CD8-positive, alpha-beta memory T cell (primary cell): ENCODE measurements around the gene DCTPP1. TPM values are rescaled to one million over a fixed set of nuclear protein-coding genes. Genes with fewer than 3 reads are reported as not detected.

ENCODE experiments used
- CTCF ChIA-PET: fragments of 350-600 bp; sonication (Branson Sonifier 250); formaldehyde crosslinking; loops from one replicate; lab custom pipeline; 2021; ENCODE audit warnings: antibody characterized with exemption; lab: Charles Lee
- POLR2A ChIA-PET: fragments of 350-600 bp; sonication (Branson Sonifier 250); formaldehyde crosslinking; loops from one replicate; lab custom pipeline; 2021; ENCODE audit warnings: antibody characterized with exemption; lab: Charles Lee
- DNase-seq, 5 donors: peaks; one replicate each; pipeline versions ENCODE4 v3.0.0 to v3.0.0-alpha.2; 2020 to 2022; ENCODE audit warnings: mixed read lengths in 1 of 5
- H3K27ac ChIP-seq: one replicate; pipeline ENCODE4 v1.7.0; 2013; ENCODE audit warnings: low read depth, mild to moderate bottlenecking, low read length, moderate library complexity
- H3K27me3 ChIP-seq: 2 replicates; pipeline ENCODE4 v1.7.0; 2013; ENCODE audit warnings: low read length, mild to moderate bottlenecking; ENCODE audit not compliant: insufficient read depth, poor library complexity, severe bottlenecking
- H3K36me3 ChIP-seq: 2 replicates; pipeline ENCODE4 v1.7.0; 2013; ENCODE audit warnings: mild to moderate bottlenecking, low read length, moderate library complexity; ENCODE audit not compliant: insufficient read depth
- H3K4me1 ChIP-seq: 2 replicates; pipeline ENCODE4 v1.7.0; 2013; ENCODE audit warnings: mild to moderate bottlenecking, low read length, moderate library complexity; ENCODE audit not compliant: insufficient read depth
- H3K4me3 ChIP-seq: 2 replicates; pipeline ENCODE4 v1.7.0; 2013; ENCODE audit warnings: mild to moderate bottlenecking, low read length
- H3K9me3 ChIP-seq: 2 replicates; pipeline ENCODE4 v1.7.0; 2013; ENCODE audit warnings: mild to moderate bottlenecking, low read length
- H3K27ac Mint-ChIP-seq, 8 donors: one replicate each; pipeline ENCODE4 v1.8.0; 2020 to 2021; ENCODE audit warnings: mixed read lengths in 8 of 8, mild to moderate bottlenecking in 6 of 8, inconsistent platforms in 3 of 8, moderate library complexity in 3 of 8
- H3K27me3 Mint-ChIP-seq, 2 donors: one replicate each; pipeline ENCODE4 v1.8.0; 2020 to 2021; ENCODE audit warnings: mixed read lengths in 2 of 2, mild to moderate bottlenecking in 1 of 2, moderate library complexity in 1 of 2
- H3K36me3 Mint-ChIP-seq, 3 donors: one replicate each; pipeline ENCODE4 v1.8.0; 2020 to 2021; ENCODE audit warnings: mixed read lengths in 3 of 3, inconsistent platforms in 1 of 3, mild to moderate bottlenecking in 1 of 3
- H3K4me1 Mint-ChIP-seq, 3 donors: one replicate each; pipeline ENCODE4 v1.8.0; 2020 to 2021; ENCODE audit warnings: mixed read lengths in 3 of 3, inconsistent platforms in 1 of 3, mild to moderate bottlenecking in 1 of 3
- H3K4me3 Mint-ChIP-seq, 7 donors: one replicate each; pipeline ENCODE4 v1.8.0; 2020 to 2021; ENCODE audit warnings: mixed read lengths in 7 of 7, mild to moderate bottlenecking in 6 of 7, moderate library complexity in 4 of 7, inconsistent platforms in 2 of 7
- H3K9me3 Mint-ChIP-seq, 5 donors: one replicate each; pipeline ENCODE4 v1.8.0; 2020 to 2022; ENCODE audit warnings: mixed read lengths in 5 of 5, mild to moderate bottlenecking in 3 of 5, moderate library complexity in 2 of 5, inconsistent platforms in 1 of 5
- polyA plus RNA-seq: library from polyadenylated mRNA; unstranded; fragments of 300-500 nt; fragmentation: Illumina TruSeq; gene quantifications from one replicate; pipeline ENCODE4 v1.2.3, GENCODE V29; 2021
- total RNA-seq, 2 experiments: library from RNA; stranded (reverse); gene quantifications; one replicate each; pipeline ENCODE4 v1.2.3, GENCODE V29; 2021

DCTPP1 gene
- total and polyA plus RNA-seq, 3 experiments from 2014 or later = 73.7 to 175 (median 174) TPM

- H3K27ac Mint-ChIP-seq = peak overlapping the region in 2 of 8 donors; percentile 29
- no peak for DNase-seq
- Histone ChIP-seq H3K27ac (no peak overlapping the region), H3K4me1 (peaks cover 9% of the 10 kb centered on the region), H3K4me3 (no peak overlapping the region), H3K9me3 (no peaks in the 10 kb centered on the region), H3K27me3 (no peaks in the 10 kb centered on the region), H3K36me3 (no peaks in the 10 kb centered on the region)
- H3K4me1 Mint-ChIP-seq = peaks cover 18 to 31% (median 25%) of the 10 kb centered on the region in 3 donors
- H3K27me3 Mint-ChIP-seq = no peaks in the 10 kb centered on the region
- H3K9me3 Mint-ChIP-seq = no peaks in the 10 kb centered on the region
- peaks cover 0 to 15% (median 4%) of the 10 kb centered on the region in 3 donors for H3K36me3 Mint-ChIP-seq
- POLR2A ChIA-PET = no interaction called here
- H3K4me3 Mint-ChIP-seq = no peak overlapping the region
- CTCF ChIA-PET = interaction anchor here (1.0 to 1.5 kb wide), 3 partner anchors 16 to 321 kb away, joined by 3 to 5 read pairs (median 4); partner anchors contain the start of genes DCTPP1 and TBX6
Measured at GRCh38 chr16:30413112-30413806, 16.6 kb downstream of the DCTPP1 start.

GRCh38 chr16:30409125-30410060 is 20.4 kb downstream of the DCTPP1 start:
- Mint-ChIP-seq H3K9me3 (no peaks in the 10 kb centered on the region), H3K4me1 (peaks cover 22 to 34% (median 23%) of the 10 kb centered on the region in 3 donors), H3K27me3 (no peaks in the 10 kb centered on the region), H3K4me3 (peak overlapping the region; percentile 38 to 91 (median 76)), H3K36me3 (peaks cover 0 to 17% (median 0%) of the 10 kb centered on the region in 3 donors), H3K27ac (peak overlapping the region in 7 of 8 donors; percentile 22 to 89 (median 59))
- CTCF ChIA-PET = interaction anchor here (0.6 to 3.8 kb wide), 40 partner anchors 8 to 366 kb away, joined by 3 to 28 read pairs (median 4); partner anchors contain the start of genes CD2BP2, DCTPP1, GDPD3 and SEPTIN1
- Histone ChIP-seq H3K9me3 (no peaks in the 10 kb centered on the region), H3K4me3 (no peak overlapping the region), H3K36me3 (no peaks in the 10 kb centered on the region), H3K27ac (no peak overlapping the region), H3K4me1 (peaks cover 12% of the 10 kb centered on the region), H3K27me3 (no peaks in the 10 kb centered on the region)
- DNase-seq = peak; percentile 82 to 94 (median 91)
- POLR2A ChIA-PET = interaction anchor here (0.6 to 1.9 kb wide), 8 partner anchors 9 to 619 kb away, joined by 3 to 12 read pairs (median 6); partner anchors contain the start of genes DCTPP1 and KIF22

GRCh38 chr16:30407804-30408534 is 21.9 kb downstream of the DCTPP1 start:
- no peaks in the 10 kb centered on the region for H3K36me3 ChIP-seq
- Mint-ChIP-seq H3K4me1 (peaks cover 22 to 34% (median 23%) of the 10 kb centered on the region in 3 donors), H3K9me3 (no peaks in the 10 kb centered on the region), H3K27ac (peak overlapping the region; percentile 12 to 89 (median 56)), H3K27me3 (no peaks in the 10 kb centered on the region), H3K4me3 (peak overlapping the region; percentile 63 to 96 (median 76)), H3K36me3 (peaks cover 0 to 11% (median 0%) of the 10 kb centered on the region in 3 donors)
- POLR2A ChIA-PET = interaction anchor here (1.0 to 2.6 kb wide), 6 partner anchors 10 to 343 kb away, joined by 3 to 20 read pairs (median 10); partner anchors contain the start of genes ALDOA, SEPTIN1 and ZNF48
- CTCF ChIA-PET = interaction anchor here (0.7 to 3.8 kb wide), 17 partner anchors 9 to 353 kb away, joined by 3 to 28 read pairs (median 5); partner anchors contain the start of genes DCTPP1, SEPTIN1, TBC1D10B and ZNF48
- no peaks in the 10 kb centered on the region for H3K9me3 ChIP-seq
- peak overlapping the region; percentile 54 for H3K27ac ChIP-seq
- H3K4me1 ChIP-seq = peaks cover 12% of the 10 kb centered on the region
- peak overlapping the region; percentile 87 for H3K4me3 ChIP-seq
- no peaks in the 10 kb centered on the region for H3K27me3 ChIP-seq
- DNase-seq = no peak

- H3K9me3 ChIP-seq = no peaks in the 10 kb centered on the region
- peaks cover 12% of the 10 kb centered on the region for H3K4me1 ChIP-seq
- peak; percentile 79 to 90 (median 90) for DNase-seq
- Mint-ChIP-seq H3K27ac (peak within 1 kb of the TSS; percentile 81 to 98 (median 94)), H3K36me3 (peaks cover 0 to 10% (median 0%) of the 10 kb centered on the region in 3 donors), H3K4me3 (peak within 1 kb of the TSS; percentile 88 to 99 (median 91)), H3K27me3 (no peaks in the 10 kb centered on the region), H3K4me1 (peaks cover 22 to 34% (median 23%) of the 10 kb centered on the region in 3 donors), H3K9me3 (no peaks in the 10 kb centered on the region)
- peak within 1 kb of the TSS; percentile 54 for H3K27ac ChIP-seq
- H3K36me3 ChIP-seq = no peaks in the 10 kb centered on the region
- ChIA-PET POLR2A (interaction anchor here (0.6 to 2.6 kb wide), 11 partner anchors 11 to 389 kb away, joined by 3 to 20 read pairs (median 4); partner anchors contain the start of genes ALDOA, DCTPP1, SEPTIN1 and ZNF48), CTCF (interaction anchor here (0.7 to 3.8 kb wide), 18 partner anchors 11 to 352 kb away, joined by 3 to 28 read pairs (median 3); partner anchors contain the start of genes DCTPP1, SEPTIN1, TBC1D10B and TBX6)
- H3K4me3 ChIP-seq = peak within 1 kb of the TSS; percentile 87
- no peaks in the 10 kb centered on the region for H3K27me3 ChIP-seq
Measured at GRCh38 chr16:30407102-30407803, 22.6 kb downstream of the DCTPP1 start, which contains the start of gene ZNF771. ZNF771 (plus strand) TSS chr16:30407606; CDS start chr16:30408054, 448 bp downstream.

- peaks cover 12% of the 10 kb centered on the region for H3K4me1 ChIP-seq
- no peak for DNase-seq
- H3K9me3 Mint-ChIP-seq = no peaks in the 10 kb centered on the region
- peak overlapping the region; percentile 88 to 99 (median 91) for H3K4me3 Mint-ChIP-seq
- H3K27me3 ChIP-seq = no peaks in the 10 kb centered on the region
- H3K36me3 ChIP-seq = no peaks in the 10 kb centered on the region
- H3K36me3 Mint-ChIP-seq = peaks cover 0 to 5% (median 0%) of the 10 kb centered on the region in 3 donors
- ChIA-PET POLR2A (interaction anchor here (0.6 to 2.6 kb wide), 11 partner anchors 11 to 389 kb away, joined by 3 to 20 read pairs (median 4); partner anchors contain the start of genes ALDOA, DCTPP1, SEPTIN1 and ZNF48), CTCF (interaction anchor here (0.7 to 3.8 kb wide), 16 partner anchors 11 to 352 kb away, joined by 3 to 28 read pairs (median 4); partner anchors contain the start of genes DCTPP1, SEPTIN1, TBC1D10B and TBX6)
- H3K4me3 ChIP-seq = peak overlapping the region; percentile 87
- H3K4me1 Mint-ChIP-seq = peaks cover 20 to 31% (median 23%) of the 10 kb centered on the region in 3 donors
- peak overlapping the region; percentile 81 to 98 (median 94) for H3K27ac Mint-ChIP-seq
- H3K27me3 Mint-ChIP-seq = no peaks in the 10 kb centered on the region
- peak overlapping the region; percentile 54 for H3K27ac ChIP-seq
- H3K9me3 ChIP-seq = no peaks in the 10 kb centered on the region
Measured at GRCh38 chr16:30406795-30407101, 23.1 kb downstream of the DCTPP1 start.

- DNase-seq = no peak
- ChIA-PET POLR2A (interaction anchor here (0.9 kb wide), 1 partner anchor 20 kb away, joined by 3 read pairs; the partner anchor contains the start of gene SEPTIN1), CTCF (interaction anchor here (0.6 to 1.7 kb wide), 4 partner anchors 8 to 312 kb away, joined by 3 to 6 read pairs (median 4); no protein-coding TSS in a partner anchor)
- H3K27me3 ChIP-seq = no peaks in the 10 kb centered on the region
- no peak overlapping the region for H3K4me3 ChIP-seq
- Mint-ChIP-seq H3K27ac (peak overlapping the region in 3 of 8 donors; percentile 33 to 40 (median 35)), H3K9me3 (peaks cover 0 to 2% (median 0%) of the 10 kb centered on the region in 5 donors), H3K4me1 (peaks cover 27 to 44% (median 28%) of the 10 kb centered on the region in 3 donors), H3K4me3 (peak overlapping the region; percentile 63 to 92 (median 85)), H3K36me3 (peaks cover 0 to 21% (median 3%) of the 10 kb centered on the region in 3 donors), H3K27me3 (no peaks in the 10 kb centered on the region)
- no peaks in the 10 kb centered on the region for H3K9me3 ChIP-seq
- no peaks in the 10 kb centered on the region for H3K36me3 ChIP-seq
- H3K4me1 ChIP-seq = peaks cover 20% of the 10 kb centered on the region
- no peak overlapping the region for H3K27ac ChIP-seq
Measured at GRCh38 chr16:30401768-30402425, 27.9 kb downstream of the DCTPP1 start.
